GM19239 (cell line): Measurements from ENCODE around the gene SLC22A2.
"Not testable (repeated sequence)": the region's sequence is repeated elsewhere in the genome, so short reads cannot be mapped to it uniquely, and the experiment has no call there.

Experiments
- DNase-seq: peaks from one replicate; pipeline ENCODE4 v3.0.0; 2011; ENCODE audit warnings: low spot score; ENCODE audit not compliant: insufficient read length
- FAIRE-seq: peaks from 2 replicates; lab custom pipeline; 2011; peaks lifted over from hg19 to GRCh38; lab: Jason Lieb, UNC

The SLC22A2 gene

DNA sequence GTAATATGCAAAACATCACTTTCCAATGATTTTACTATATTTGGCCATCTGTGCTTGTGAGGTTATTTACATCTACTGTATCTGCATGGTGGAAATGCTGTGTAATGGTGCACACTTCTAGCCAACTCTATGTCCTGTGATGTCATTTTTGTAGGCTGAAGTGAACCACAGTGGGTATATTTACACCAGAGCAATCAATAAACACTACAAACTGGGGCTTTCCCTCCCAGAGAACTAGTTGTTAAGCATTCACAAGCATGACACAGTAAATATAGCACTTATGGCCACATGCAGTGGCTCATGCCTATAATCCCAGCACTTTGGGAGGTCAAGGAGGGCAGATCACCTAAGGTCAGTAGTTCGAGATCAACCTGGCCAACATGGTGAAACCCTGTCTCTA lies 4.9 kb downstream of the SLC22A2 start:
- DNase-seq (no peak), FAIRE-seq (no peak)

DNA sequence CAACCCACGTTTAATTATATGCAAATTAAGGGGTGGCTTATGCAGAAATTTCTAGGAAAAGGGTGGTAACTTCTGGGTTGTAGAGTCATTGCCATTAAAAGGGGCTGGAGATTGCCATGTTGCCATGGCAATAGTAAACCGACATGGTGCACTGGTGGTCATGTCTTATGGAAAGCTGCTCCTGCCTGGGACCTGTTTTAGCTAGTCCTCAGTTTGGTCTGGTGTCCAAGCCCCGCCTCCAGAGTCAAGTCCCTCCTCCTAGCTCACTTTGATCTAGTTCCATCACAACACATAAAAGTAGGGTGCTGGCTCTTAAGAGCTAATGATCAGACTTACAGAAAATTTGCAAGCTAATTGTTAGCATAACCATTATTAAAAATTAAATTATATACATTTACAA lies 5.3 kb downstream of the SLC22A2 start:
- DNase-seq (no peak), FAIRE-seq (no peak)

DNA sequence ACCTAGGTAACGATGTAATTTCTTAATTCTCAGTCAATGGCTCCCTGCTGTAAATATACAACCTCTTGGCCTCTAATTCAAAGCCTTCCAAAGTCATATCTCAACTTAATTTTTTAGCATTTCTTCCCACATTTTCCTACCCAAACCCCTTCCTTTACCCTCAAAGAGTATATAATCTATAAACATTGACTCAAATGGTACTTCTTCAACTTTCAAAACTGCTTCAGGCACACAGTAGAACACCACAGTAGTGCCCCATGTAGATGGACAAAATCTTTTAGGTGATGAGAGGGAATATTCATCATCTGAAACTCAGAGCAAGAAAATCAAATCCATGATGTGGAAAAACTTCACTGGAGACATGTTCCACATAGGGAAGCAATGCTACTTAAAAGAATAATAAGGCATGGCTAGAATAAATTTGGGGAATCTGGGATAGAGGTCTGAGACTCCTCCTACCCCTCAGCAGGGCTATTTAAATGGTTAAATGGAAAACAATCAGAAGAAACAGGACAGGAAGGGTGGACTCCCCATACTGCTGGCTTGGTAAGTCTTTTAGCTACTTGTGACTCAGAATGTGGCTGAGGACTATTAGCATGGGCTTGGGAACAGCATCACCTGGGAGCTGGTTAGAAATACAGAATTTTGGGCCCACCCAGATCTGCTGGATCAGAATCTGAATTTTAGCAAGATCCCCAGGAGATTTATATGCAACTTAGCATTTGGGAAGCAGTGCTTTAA lies 6.4 kb downstream of the SLC22A2 start:
- DNase-seq (no peak), FAIRE-seq (no peak)

DNA sequence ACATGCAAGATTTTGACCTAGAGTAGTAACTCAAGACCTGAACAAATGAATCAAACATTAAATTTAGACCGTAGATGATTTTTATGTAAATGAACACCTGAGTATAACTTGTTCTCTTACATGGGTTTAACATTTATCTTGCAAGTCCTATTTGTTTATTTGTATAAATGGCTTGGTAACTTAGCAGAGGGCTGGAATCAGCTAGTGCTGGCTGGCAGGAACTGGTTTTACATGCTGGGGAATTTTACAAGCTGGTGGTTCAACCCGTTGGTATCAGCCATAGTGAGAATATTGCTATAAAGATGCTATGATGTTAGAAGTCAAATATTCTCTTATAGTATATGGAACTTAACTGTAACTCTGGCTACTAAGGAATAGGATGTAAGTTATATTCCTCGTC lies 8.9 kb downstream of the SLC22A2 start:
- DNase-seq (no peak), FAIRE-seq (no peak)

DNA sequence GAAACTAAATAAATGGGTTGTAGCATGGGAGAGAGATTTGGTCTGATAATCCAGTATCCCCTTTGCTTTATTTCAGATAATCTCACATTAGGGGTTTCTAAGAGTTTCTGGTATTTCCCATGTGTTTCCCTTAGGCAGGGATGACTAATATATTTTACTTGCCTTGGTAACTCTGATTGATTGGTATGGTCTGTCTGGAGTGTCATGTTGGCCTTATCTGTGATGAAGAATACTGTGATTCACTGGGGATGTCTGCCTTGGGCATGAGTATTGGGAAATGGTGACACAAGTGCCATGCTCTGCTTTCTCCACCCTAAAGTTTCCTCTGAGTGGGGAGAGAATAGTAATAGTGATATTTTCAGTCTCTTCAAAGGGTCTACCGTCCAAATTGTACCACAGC lies 10.1 kb downstream of the SLC22A2 start:
- DNase-seq (no peak), FAIRE-seq (no peak)

DNA sequence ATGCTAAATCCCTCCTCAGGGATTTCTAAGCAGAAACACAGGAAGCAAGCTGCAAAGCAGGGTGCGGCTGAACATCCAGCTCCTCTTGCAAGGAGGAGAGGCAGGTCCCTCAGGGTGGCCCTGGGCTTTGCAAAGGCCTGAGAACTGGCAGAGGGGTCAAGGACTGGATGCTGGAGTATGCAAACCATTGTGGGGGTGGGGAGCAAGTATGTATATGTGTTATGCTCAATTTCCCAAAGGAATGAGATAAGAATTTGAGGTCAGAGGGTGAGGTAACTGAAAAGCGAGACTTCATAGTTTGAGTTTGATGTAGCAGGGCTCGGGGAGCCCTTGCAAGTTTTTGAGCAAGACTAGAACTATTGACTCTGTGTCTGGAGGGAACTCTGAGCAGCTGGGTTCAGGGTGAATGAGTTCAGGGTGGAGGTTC lies 11.2 kb downstream of the SLC22A2 start:
- DNase-seq (no peak), FAIRE-seq (no peak)

DNA sequence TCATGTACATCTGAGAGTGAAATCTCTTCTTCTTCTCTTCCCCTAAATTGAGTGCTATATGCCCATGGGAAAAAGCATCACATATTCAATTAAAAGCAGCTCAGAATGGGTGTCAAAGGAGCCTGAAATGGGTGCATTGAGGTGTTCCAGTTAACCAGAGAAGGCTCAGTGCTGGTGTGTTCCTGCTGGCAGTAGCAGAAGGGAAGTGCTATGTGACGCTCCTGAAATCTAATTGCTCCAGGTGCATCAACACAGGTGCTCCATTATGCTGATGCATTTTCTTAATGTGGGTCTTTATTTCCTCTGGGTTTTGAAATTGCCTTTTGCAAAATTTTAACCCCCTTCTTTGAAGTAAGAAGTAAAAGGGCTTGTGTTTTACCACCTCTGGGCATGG lies 17.9 kb downstream of the SLC22A2 start:
- no peak for DNase-seq
- no peak for FAIRE-seq

DNA sequence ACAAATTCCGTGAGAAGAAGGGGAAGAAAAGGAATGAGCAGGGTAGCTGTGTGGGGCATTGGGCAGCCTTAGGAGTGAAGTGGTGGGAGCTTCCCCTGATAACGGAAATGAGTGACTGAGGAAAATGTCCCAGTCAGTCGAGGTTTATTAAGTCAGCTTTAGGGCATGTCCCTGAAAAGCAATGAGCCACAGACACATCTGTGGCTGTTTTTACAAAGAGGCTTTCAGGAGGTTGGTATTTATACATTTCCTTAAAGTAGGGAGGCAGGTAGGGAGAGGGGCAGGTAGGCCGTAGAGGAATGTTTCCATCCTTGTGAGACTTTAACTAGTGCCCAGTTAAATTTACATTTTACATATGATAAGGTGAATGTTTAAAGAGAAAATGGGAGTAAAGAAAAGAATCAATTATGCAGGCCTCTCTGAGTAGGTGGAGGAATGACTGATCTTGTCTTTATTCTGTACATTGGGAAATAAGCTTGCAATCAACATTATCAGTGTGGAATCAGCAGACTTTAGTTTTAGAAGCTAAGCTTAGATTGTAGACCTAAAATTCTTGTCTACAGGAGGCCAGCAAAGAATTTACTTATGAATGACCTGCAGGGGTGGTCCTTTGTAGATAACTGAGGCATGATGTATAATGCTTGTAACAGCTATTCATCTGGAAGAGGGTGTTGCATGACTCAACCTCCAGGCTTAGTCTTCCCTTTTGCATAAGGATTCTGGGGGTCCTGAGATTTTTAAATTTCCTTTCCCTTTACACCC lies 18.5 kb downstream of the SLC22A2 start:
- FAIRE-seq: no peak
- no peak for DNase-seq

DNA sequence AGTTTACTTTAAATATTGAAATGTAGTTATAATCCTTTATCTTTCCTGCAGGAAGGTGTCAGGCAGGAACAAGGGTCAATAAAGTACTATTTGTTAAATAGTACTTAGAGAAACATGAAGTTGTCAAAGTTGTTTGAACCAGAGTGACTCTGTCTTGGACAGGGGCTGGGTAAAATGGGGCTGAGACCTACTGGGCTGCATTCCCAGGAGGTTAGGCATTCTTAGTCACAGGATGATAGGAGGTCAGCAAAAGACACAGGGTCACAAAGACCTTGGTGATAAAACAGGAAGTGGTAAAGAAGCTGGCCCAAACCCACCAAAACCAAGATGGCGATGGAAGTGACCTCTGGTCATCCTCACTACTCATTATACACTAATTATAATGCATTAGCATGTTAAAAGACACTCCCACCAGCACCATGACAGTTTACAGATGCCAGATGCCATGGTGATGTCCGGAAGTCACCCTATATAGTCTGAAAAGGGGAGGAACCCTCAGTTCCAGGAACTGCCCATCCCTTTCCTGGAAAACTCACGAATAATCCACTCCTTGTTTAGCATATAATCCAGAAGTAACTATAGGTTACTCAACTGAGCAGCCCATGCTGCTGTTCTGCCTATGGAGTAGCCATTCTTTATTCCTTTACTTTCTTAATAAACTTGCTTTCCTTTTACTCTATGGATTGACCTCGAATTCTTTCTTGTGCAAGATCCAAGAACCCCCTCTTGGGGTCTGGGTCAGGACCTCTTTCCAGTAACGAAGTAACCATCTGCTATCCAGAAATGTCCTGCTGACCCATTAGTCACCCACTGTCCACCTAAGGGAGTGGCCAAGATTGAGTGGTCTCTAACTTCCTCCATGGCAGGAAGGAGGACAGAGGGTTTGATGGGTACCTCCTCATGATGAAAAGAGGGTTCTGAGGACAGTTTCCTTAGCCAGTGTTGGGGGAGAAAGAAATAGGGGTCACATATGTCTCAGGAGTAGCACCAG lies 19.6 kb downstream of the SLC22A2 start:
- FAIRE-seq (no peak), DNase-seq (no peak)

DNA sequence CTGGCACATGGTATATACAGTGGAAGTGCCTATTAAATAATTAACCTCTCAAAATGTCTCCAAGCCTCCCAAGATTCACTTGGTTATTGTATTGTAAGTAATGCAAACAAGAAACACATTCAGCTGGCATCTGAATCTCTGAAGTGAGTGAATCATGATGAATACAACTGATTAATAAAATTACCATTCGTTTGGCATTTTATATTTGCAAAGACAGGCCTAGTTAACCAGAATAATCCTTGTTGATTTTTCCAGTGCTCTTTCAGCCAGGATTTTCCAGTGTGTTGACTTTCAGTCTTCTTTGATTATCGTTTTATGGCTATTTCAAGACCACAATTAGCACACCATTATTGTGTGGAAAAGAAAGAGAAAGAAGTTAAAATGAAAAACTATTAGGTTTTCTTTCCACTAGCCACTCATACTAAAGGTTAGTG lies 20.3 kb downstream of the SLC22A2 start:
- DNase-seq (no peak), FAIRE-seq (no peak)

DNA sequence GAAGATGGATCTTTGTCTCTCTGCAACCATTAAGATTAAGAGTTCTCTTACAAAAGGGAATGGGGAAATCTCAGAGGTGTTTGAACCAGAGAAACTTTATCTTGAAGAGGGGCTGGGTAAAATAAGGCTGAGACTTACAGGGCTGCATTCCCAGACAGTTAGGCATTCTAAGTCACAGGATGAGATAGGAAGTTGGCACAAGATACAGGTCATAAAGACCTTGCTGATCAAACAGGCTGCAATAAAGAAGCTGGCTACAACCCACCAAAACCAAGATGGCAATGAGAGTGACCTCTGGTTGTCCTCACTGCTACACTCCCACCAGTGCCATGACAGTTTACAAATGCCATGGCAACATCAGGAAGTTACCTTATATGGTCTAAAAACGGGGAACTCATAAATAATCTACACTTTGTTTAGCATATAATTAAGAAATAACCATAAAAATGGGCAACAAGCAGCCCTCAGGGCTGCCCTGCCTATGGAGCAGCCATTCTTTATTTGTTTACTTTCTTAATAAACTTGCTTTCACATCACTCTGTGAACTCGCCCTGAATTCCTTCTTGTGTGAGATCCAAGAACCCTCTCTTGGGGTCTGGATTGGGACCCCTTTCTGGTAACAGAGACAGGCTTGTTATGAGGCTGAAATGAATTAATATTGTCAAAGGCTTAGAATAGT lies 20.9 kb downstream of the SLC22A2 start:
- not testable (repeated sequence) for FAIRE-seq, DNase-seq

DNA sequence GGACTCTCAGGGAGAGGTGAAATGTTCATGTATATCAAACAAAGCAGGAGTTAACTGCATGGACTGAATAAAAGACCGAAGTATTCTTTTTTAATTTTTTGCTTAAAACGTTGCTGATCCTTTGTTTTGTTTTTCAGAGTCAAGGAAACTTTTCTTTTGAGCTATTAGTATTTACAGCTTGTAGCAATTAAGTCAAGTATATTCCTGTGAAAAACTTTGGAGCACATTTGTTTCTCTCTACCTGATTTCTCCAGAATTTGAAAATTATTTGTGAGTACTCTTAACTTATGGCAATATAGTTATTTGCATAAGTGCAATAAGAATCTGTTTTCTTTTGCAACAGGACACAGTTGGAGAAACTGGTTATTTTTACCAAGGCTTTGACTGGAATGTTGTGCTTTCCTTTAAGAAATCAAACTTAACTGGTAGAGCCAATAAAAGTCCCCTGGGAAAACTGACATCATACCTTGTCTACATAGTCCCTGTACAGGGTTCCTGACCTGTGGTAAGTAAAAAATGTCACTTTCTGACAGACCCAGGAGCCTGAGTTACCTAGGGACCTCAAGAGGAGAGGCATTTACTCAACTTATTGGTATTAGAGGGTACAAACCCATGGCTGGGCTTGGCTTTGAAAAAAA lies 22.3 kb downstream of the SLC22A2 start:
- not testable (repeated sequence) for DNase-seq, FAIRE-seq

DNA sequence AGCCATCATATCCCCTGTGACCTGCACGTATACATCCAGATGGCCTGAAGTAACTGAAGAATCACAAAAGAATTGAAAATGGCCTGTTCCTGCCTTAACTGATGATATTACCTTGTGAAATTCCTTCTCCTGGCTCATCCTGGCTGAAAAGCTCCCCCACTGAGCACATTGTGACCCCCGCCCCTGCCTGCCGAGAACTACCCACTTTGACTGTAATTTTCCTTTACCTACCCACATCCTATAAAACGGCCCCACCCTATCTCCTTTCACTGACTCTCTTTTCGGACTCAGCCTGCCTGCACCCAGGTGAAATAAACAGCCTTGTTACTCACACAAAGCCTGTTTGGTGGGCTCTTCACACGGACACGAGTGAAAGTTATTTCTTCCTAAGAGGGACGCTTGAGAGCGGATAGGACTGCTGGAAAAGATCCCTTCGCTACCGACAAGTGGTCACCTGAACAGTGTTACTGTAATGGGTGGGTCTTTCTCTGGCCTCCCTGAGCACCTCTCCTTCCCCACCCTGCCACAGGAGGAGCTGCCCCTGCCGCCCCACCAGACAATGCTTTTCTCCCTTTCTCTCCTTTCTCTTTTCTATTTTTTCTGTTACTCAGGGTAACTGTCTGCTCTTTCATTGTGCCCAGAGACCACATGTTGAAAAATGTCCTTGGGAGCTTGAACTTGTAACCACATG lies 24.5 kb downstream of the SLC22A2 start:
- FAIRE-seq, DNase-seq: not testable (repeated sequence)

DNA sequence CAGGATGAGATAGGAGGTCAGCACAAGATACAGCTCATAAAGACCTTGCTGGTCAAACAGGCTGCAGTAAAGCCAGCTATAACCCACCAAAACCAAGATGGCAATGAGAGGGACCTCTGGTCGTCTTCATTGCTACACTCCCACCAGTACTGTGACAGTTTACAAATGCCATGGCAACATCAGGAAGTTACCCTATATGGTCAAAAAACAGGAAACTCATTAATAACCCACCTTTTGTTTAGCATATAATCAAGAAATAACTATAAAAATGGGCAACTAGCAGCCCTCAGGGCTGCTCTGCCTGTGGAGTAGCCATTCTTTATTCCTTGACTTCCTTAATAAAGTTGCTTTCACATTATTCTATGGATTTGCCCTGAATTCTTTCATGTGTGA lies 30.9 kb downstream of the SLC22A2 start:
- FAIRE-seq (no peak), DNase-seq (no peak)

DNA sequence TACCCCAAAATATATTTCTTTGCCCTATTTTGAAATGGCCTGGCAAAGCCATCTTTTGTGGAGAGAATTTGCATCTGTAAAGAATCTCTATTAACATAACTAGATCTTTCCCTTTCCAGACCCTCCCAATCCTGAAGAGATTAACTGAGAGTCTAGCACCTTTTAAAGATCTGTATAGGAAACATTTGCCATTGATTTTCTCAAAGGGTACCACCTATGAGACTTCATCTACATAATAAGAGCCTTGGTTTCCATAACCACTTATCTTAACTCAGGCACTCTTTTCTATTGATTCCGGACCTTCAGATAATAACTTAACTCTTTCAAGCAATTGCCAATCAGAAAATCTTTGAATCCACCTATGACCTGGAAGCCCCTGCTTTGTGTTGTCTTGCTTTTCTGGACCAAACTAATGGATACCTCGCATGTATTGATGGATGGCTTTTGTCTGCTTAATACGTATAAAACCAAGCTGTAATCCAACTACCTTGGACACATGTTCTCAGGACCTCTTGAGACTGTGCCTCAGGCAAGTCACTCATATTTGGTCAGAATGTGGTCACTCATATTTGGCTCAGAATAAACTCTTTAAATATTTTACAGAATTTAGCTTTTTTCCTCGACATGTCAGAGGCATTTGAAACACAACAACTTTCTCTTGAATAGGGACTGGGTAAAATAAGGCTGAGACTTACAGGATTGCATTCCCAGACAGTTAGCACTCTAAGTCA lies 31.4 kb downstream of the SLC22A2 start:
- FAIRE-seq (no peak), DNase-seq (no peak)

DNA sequence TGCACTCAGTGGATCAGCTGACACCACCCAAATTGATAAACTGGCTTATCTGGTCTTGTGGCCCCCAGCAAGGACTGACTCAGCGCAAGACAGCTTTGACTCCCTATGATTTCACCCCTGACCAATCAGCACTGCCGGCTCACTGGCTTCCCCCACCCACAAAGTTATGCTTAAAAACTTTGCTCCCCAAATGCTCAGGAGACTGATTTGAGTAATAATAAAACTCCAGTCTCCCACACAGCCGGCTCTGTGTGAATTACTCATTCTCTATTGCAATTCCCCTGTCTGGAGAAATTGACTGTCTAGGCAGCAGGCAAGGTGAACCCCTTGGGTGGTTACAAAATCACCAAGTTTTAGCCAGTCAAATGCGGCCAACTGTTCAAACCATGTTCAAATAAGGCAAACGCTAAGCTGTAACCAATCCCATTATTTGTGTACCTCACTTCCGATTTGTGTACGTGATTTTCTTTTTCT lies 32.5 kb downstream of the SLC22A2 start:
- FAIRE-seq (no peak), DNase-seq (no peak)

DNA sequence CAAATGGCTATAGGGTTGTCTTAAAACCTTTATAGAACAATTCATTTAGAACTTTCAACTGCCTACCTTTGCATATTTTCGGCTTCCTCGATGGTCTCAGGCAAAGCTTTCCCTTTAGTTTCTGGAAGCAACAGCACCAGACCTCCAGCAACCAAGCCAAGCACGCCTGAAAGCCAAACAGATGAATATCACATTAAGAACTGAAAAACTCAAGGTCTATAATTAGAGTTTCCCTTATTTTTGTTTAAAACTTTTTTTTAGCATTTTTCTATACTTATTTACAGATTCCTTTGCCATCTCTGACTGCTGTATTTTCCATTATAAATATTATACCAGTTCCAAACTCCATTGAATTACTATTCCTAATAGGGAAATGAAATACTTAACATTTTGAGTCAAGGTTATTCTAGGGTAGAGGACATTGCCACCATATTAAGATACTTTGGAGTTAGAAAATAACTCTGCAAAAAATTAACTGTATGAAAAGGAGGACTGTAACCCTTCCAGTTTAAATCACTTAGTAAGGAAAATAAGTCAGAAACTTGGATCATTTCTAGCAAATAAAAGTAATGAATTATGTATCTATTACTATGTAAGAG lies 33.9 kb downstream of the SLC22A2 start:
- DNase-seq (no peak), FAIRE-seq (no peak)

DNA sequence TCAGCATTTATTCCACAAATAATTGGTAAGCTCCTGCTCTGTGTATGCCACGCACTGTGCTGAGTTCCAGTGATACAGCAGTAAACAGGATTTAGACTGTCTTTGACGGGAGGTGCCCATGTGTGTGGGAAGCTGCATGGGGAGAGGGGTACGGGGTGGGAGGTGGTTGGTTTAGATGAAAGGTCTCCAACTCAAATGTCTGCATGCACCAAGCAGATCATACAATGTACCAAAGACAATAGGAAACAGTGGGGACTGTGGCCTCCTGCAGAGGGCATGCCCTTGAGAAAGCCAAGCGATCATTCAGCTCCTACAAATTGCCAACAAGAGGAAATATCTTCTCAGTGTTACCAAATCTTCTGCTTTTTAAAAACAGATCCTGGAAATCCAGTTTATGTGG lies 36.1 kb downstream of the SLC22A2 start:
- no peak for DNase-seq
- no peak for FAIRE-seq
